ENCODE measurements around the gene CDH4. TPM values are rescaled to one million over a fixed set of nuclear protein-coding genes. Genes with fewer than 3 reads are reported as not detected.

CDH4 gene
- polyA plus RNA-seq, 3 donors: 6.9 to 8.7 (median 7.9) TPM

GRCh38 chr20:61664556-61665320 lies 412.7 kb downstream of the CDH4 start:
- DNase-seq (ENCODE audit: extremely low read depth in 1 of 11, low read depth in 9 of 11, low spot score in 4 of 11): no peak

- no peak for DNase-seq (ENCODE audit: extremely low read depth in 1 of 11, low read depth in 9 of 11, low spot score in 4 of 11)
Measured at GRCh38 chr20:61665528-61666470, 413.7 kb downstream of the CDH4 start.

- no peak for DNase-seq (ENCODE audit: extremely low read depth in 1 of 11, low read depth in 9 of 11, low spot score in 4 of 11)
Measured at GRCh38 chr20:61666471-61666832, 414.4 kb downstream of the CDH4 start.

GRCh38 chr20:61667056-61667792 lies 415.2 kb downstream of the CDH4 start:
- no peak for DNase-seq (ENCODE audit: extremely low read depth in 1 of 11, low read depth in 9 of 11, low spot score in 4 of 11)

GRCh38 chr20:61668065-61668650 lies 416.1 kb downstream of the CDH4 start:
- no peak for DNase-seq (ENCODE audit: extremely low read depth in 1 of 11, low read depth in 9 of 11, low spot score in 4 of 11)

- no peak for DNase-seq (ENCODE audit: extremely low read depth in 1 of 11, low read depth in 9 of 11, low spot score in 4 of 11)
Measured at GRCh38 chr20:61668771-61669503, 416.9 kb downstream of the CDH4 start.

GRCh38 chr20:61670274-61670673 lies 418.2 kb downstream of the CDH4 start:
- DNase-seq (ENCODE audit: extremely low read depth in 1 of 11, low read depth in 9 of 11, low spot score in 4 of 11): no peak

GRCh38 chr20:61671559-61671958 lies 419.5 kb downstream of the CDH4 start:
- DNase-seq (ENCODE audit: extremely low read depth in 1 of 11, low read depth in 9 of 11, low spot score in 4 of 11): no peak

GRCh38 chr20:61673152-61673847 lies 421.2 kb downstream of the CDH4 start:
- DNase-seq (ENCODE audit: extremely low read depth in 1 of 11, low read depth in 9 of 11, low spot score in 4 of 11): no peak

- DNase-seq (ENCODE audit: extremely low read depth in 1 of 11, low read depth in 9 of 11, low spot score in 4 of 11): no peak
Measured at GRCh38 chr20:61674121-61674520, 422.1 kb downstream of the CDH4 start.

GRCh38 chr20:61674688-61675087 lies 422.6 kb downstream of the CDH4 start:
- no peak for DNase-seq (ENCODE audit: extremely low read depth in 1 of 11, low read depth in 9 of 11, low spot score in 4 of 11)

GRCh38 chr20:61677928-61678327 lies 425.9 kb downstream of the CDH4 start:
- no peak for DNase-seq (ENCODE audit: extremely low read depth in 1 of 11, low read depth in 9 of 11, low spot score in 4 of 11)

GRCh38 chr20:61678437-61678836 lies 426.4 kb downstream of the CDH4 start:
- DNase-seq (ENCODE audit: extremely low read depth in 1 of 11, low read depth in 9 of 11, low spot score in 4 of 11): no peak

- DNase-seq (ENCODE audit: extremely low read depth in 1 of 11, low read depth in 9 of 11, low spot score in 4 of 11): no peak
Measured at GRCh38 chr20:61679473-61679872, 427.4 kb downstream of the CDH4 start.

GRCh38 chr20:61680096-61680495 lies 428.0 kb downstream of the CDH4 start:
- no peak for DNase-seq (ENCODE audit: extremely low read depth in 1 of 11, low read depth in 9 of 11, low spot score in 4 of 11)

GRCh38 chr20:61682114-61682995 lies 430.3 kb downstream of the CDH4 start:
- no peak for DNase-seq (ENCODE audit: extremely low read depth in 1 of 11, low read depth in 9 of 11, low spot score in 4 of 11)

Measured in renal cortex interstitium (tissue), 11 donors.